Ishikawa (cell line): ENCODE measurements around the gene PRXL2A.

Experiments used
- CEBPB ChIP-seq: IDR thresholded peaks from 2 replicates; pipeline ENCODE4 v1.6.1; 2012
- CREB1 ChIP-seq: IDR thresholded peaks from 2 replicates; pipeline ENCODE4 v1.6.1; 2012; ENCODE audit warnings: low read depth
- EGR1 ChIP-seq: IDR thresholded peaks from 2 replicates; pipeline ENCODE4 v1.6.1; 2012
- EP300 ChIP-seq: IDR thresholded peaks from 2 replicates; pipeline ENCODE4 v1.6.1; 2012; ENCODE audit warnings: borderline replicate concordance
- FOXM1 ChIP-seq: IDR thresholded peaks from 2 replicates; pipeline ENCODE4 v1.6.1; 2012; ENCODE audit warnings: low read depth, borderline replicate concordance
- MAX ChIP-seq: IDR thresholded peaks from 2 replicates; pipeline ENCODE4 v1.6.1; 2012
- NFIC ChIP-seq: IDR thresholded peaks from 2 replicates; pipeline ENCODE4 v1.6.1; 2012
- RAD21 ChIP-seq: IDR thresholded peaks from 2 replicates; pipeline ENCODE4 v1.6.1; 2012; ENCODE audit warnings: low read depth
- REST ChIP-seq: IDR thresholded peaks from 2 replicates; pipeline ENCODE4 v1.6.1; 2012; ENCODE audit warnings: low read depth, mild to moderate bottlenecking
- TAF1 ChIP-seq: IDR thresholded peaks from 2 replicates; pipeline ENCODE4 v1.6.1; 2012; ENCODE audit warnings: low read depth, mild to moderate bottlenecking
- TCF12 ChIP-seq: IDR thresholded peaks from 2 replicates; pipeline ENCODE4 v1.6.1; 2012; ENCODE audit warnings: low read depth
- TEAD4 ChIP-seq: IDR thresholded peaks from 2 replicates; pipeline ENCODE4 v1.6.1; 2012
- USF1 ChIP-seq: IDR thresholded peaks from 2 replicates; pipeline ENCODE4 v1.6.1; 2012
- YY1 ChIP-seq: IDR thresholded peaks from 2 replicates; pipeline ENCODE4 v1.6.1; 2012; ENCODE audit warnings: low read depth
- ZBTB7A ChIP-seq: IDR thresholded peaks from 2 replicates; pipeline ENCODE4 v1.6.1; 2012; ENCODE audit warnings: low read depth

The PRXL2A gene

GRCh38 chr10:80458638-80459037, 50.3 kb downstream of the PRXL2A start:
- TF ChIP-seq USF1 (no peak), EGR1 (no peak), FOXM1 (no peak), EP300 (no peak), MAX (no peak), TEAD4 (no peak), TAF1 (no peak), RAD21 (no peak), ZBTB7A (no peak)

GRCh38 chr10:80459047-80459865, 50.9 kb downstream of the PRXL2A start:
- no peak for TF ChIP-seq EGR1
- no peak for TF ChIP-seq USF1
- peak; percentile 21; the same call in 1 of the 2 replicates for TF ChIP-seq RAD21
- no peak for TF ChIP-seq CREB1
- TF ChIP-seq TCF12 = no peak

- TF ChIP-seq TAF1 (peak; percentile 49; the same call in 1 of the 2 replicates), EGR1 (no peak), MAX (peak; percentile 88), CEBPB (peak; percentile 60; the same call in 1 of the 2 replicates), EP300 (peak; percentile 82; the same call in 1 of the 2 replicates), USF1 (no peak), REST (no peak), CREB1 (no peak), FOXM1 (peak; percentile 56; the same call in 1 of the 2 replicates), YY1 (peak; percentile 82), ZBTB7A (peak; percentile 37; the same call in 1 of the 2 replicates), RAD21 (peak; percentile 39), NFIC (peak; percentile 68), TCF12 (peak; percentile 84), TEAD4 (peak; percentile 77; the same call in 1 of the 2 replicates)
These were observed 52.3 kb downstream of the PRXL2A start for GRCh38 chr10:80460399-80461207.

GRCh38 chr10:80461208-80462183, 53.1 kb downstream of the PRXL2A start:
- no peak for TF ChIP-seq EGR1
- no peak for TF ChIP-seq TEAD4
- TF ChIP-seq CEBPB = peak; percentile 55; the same call in 1 of the 2 replicates
- TF ChIP-seq MAX = no peak
- TF ChIP-seq ZBTB7A = no peak

- TF ChIP-seq TEAD4 (no peak), TAF1 (no peak), YY1 (no peak), USF1 (no peak), ZBTB7A (no peak), CREB1 (no peak), MAX (no peak), NFIC (no peak; the same call in 1 of the 2 replicates), EGR1 (no peak), FOXM1 (no peak), CEBPB (no peak), RAD21 (no peak)
These were observed 54.1 kb downstream of the PRXL2A start for GRCh38 chr10:80462299-80462980.
